HG02885 (cell line): ENCODE data around the gene CADM2.
"Not testable (repeated sequence)": the region's sequence is repeated elsewhere in the genome, so short reads cannot be mapped to it uniquely, and the experiment has no call there.

Experiments used
- ATAC-seq: cut with Tn5 transposase; IDR thresholded peaks from one replicate; pipeline ENCODE4 v1.9.1; 2021; ENCODE audit warnings: mild to moderate bottlenecking; ENCODE audit not compliant: unreplicated experiment, poor library complexity

CADM2 gene

GRCh38 chr3:85068911-85069310 is 110.1 kb downstream of the CADM2 start:
- no peak for ATAC-seq

- no peak for ATAC-seq
These were observed 115.2 kb downstream of the CADM2 start for GRCh38 chr3:85074003-85074402.

- ATAC-seq, result no peak
These were observed 116.9 kb downstream of the CADM2 start for GRCh38 chr3:85075663-85076062.

- ATAC-seq, result no peak
These were observed 118.2 kb downstream of the CADM2 start for GRCh38 chr3:85077018-85077417.

GRCh38 chr3:85081191-85081906 is 122.6 kb downstream of the CADM2 start:
- ATAC-seq, result no peak

- no peak for ATAC-seq
These were observed 131.7 kb downstream of the CADM2 start for GRCh38 chr3:85090495-85090894.

GRCh38 chr3:85100316-85100715 is 141.5 kb downstream of the CADM2 start:
- ATAC-seq, result no peak

GRCh38 chr3:85102781-85103180 is 144.0 kb downstream of the CADM2 start:
- ATAC-seq, result no peak

- no peak for ATAC-seq
These were observed 151.6 kb downstream of the CADM2 start for GRCh38 chr3:85110393-85110792.

- no peak for ATAC-seq
These were observed 162.1 kb downstream of the CADM2 start for GRCh38 chr3:85120879-85121278.

- ATAC-seq, result not testable (repeated sequence)
These were observed 174.1 kb downstream of the CADM2 start for GRCh38 chr3:85132864-85133263.

- ATAC-seq, result not testable (repeated sequence)
These were observed 175.1 kb downstream of the CADM2 start for GRCh38 chr3:85133691-85134420.

GRCh38 chr3:85142626-85143025 is 183.8 kb downstream of the CADM2 start:
- no peak for ATAC-seq

- no peak for ATAC-seq
These were observed 189.2 kb downstream of the CADM2 start for GRCh38 chr3:85148036-85148435.

- no peak for ATAC-seq
These were observed 192.8 kb downstream of the CADM2 start for GRCh38 chr3:85151555-85151954.

GRCh38 chr3:85153279-85153678 is 194.5 kb downstream of the CADM2 start:
- ATAC-seq, result not testable (repeated sequence)

GRCh38 chr3:85159376-85159775 is 200.6 kb downstream of the CADM2 start:
- ATAC-seq, result no peak

- no peak for ATAC-seq
These were observed 202.8 kb downstream of the CADM2 start for GRCh38 chr3:85161544-85161943.

GRCh38 chr3:85162905-85163304 is 204.1 kb downstream of the CADM2 start:
- no peak for ATAC-seq

- no peak for ATAC-seq
These were observed 205.6 kb downstream of the CADM2 start for GRCh38 chr3:85164436-85164835.

GRCh38 chr3:85167576-85167975 is 208.8 kb downstream of the CADM2 start:
- no peak for ATAC-seq

GRCh38 chr3:85170646-85171045 is 211.9 kb downstream of the CADM2 start:
- no peak for ATAC-seq
